Activated CD4-positive, alpha-beta T cell treated with anti-CD3 and anti-CD28 coated beads, Interleukin-2, amount 50 U/mL, for 48 hours (primary cell): ENCODE results near the gene EXOSC7.
"Not testable (repeated sequence)": the region's sequence is repeated elsewhere in the genome, so short reads cannot be mapped to it uniquely, and the experiment has no call there.

Experiments
- DNase-seq, 2 experiments: peaks; one replicate each; pipeline ENCODE4 v3.0.0-alpha.2; 2020

Gene EXOSC7

GRCh38 chr3:45027441-45027840 is 51.4 kb downstream of the EXOSC7 start:
- DNase-seq: no peak

GRCh38 chr3:45029216-45029615 is 53.2 kb downstream of the EXOSC7 start:
- no peak for DNase-seq

- no peak for DNase-seq
Observed at GRCh38 chr3:45029661-45030060, 53.6 kb downstream of the EXOSC7 start.

GRCh38 chr3:45031531-45031930 is 55.5 kb downstream of the EXOSC7 start:
- no peak for DNase-seq

- no peak for DNase-seq
Observed at GRCh38 chr3:45032113-45032512, 56.1 kb downstream of the EXOSC7 start.

GRCh38 chr3:45033791-45034190 is 57.7 kb downstream of the EXOSC7 start:
- no peak for DNase-seq

GRCh38 chr3:45034612-45035252 is 58.7 kb downstream of the EXOSC7 start:
- DNase-seq: peak; percentile 23 to 46

- DNase-seq: peak; percentile 24 to 37
Observed at GRCh38 chr3:45035441-45036301, 59.6 kb downstream of the EXOSC7 start.

GRCh38 chr3:45037720-45038455 is 61.8 kb downstream of the EXOSC7 start:
- DNase-seq: peak; percentile 92 to 95

GRCh38 chr3:45041666-45042065 is 65.6 kb downstream of the EXOSC7 start:
- no peak for DNase-seq

GRCh38 chr3:45042162-45042561 is 66.1 kb downstream of the EXOSC7 start:
- no peak for DNase-seq

- DNase-seq: no peak
Observed at GRCh38 chr3:45043728-45044299, 67.8 kb downstream of the EXOSC7 start.

GRCh38 chr3:45048244-45048643 is 72.2 kb downstream of the EXOSC7 start:
- DNase-seq: no peak

- no peak for DNase-seq
Observed at GRCh38 chr3:45049807-45050206, 73.8 kb downstream of the EXOSC7 start.

- no peak for DNase-seq
Observed at GRCh38 chr3:45051685-45052084, 75.6 kb downstream of the EXOSC7 start.

GRCh38 chr3:45053805-45054195 is 77.8 kb downstream of the EXOSC7 start:
- DNase-seq: not testable (repeated sequence)

- DNase-seq: no peak
Observed at GRCh38 chr3:45054196-45054857, 78.3 kb downstream of the EXOSC7 start.

GRCh38 chr3:45055032-45055410 is 79.0 kb downstream of the EXOSC7 start:
- DNase-seq: no peak

GRCh38 chr3:45055411-45056143 is 79.5 kb downstream of the EXOSC7 start:
- DNase-seq: no peak

GRCh38 chr3:45056608-45057301 is 80.7 kb downstream of the EXOSC7 start:
- no peak for DNase-seq

- no peak for DNase-seq
Observed at GRCh38 chr3:45057557-45057956, 81.5 kb downstream of the EXOSC7 start.
